NB4 (cell line): ENCODE results near the gene PXT1.

ENCODE experiments used
- CTCF ChIP-seq: IDR thresholded peaks from one replicate; pipeline ENCODE4 v1.5.1; 2012; ENCODE audit warnings: low read depth, low read length
- MYC ChIP-seq: IDR thresholded peaks from 2 replicates; pipeline ENCODE4 v1.6.1; 2011; ENCODE audit warnings: low read depth, low read length
- POLR2A ChIP-seq: IDR thresholded peaks from 2 replicates; pipeline ENCODE4 v1.6.1; 2011; ENCODE audit warnings: mild to moderate bottlenecking; ENCODE audit not compliant: insufficient read length; ENCODE audit errors: extremely low read depth

DNA sequence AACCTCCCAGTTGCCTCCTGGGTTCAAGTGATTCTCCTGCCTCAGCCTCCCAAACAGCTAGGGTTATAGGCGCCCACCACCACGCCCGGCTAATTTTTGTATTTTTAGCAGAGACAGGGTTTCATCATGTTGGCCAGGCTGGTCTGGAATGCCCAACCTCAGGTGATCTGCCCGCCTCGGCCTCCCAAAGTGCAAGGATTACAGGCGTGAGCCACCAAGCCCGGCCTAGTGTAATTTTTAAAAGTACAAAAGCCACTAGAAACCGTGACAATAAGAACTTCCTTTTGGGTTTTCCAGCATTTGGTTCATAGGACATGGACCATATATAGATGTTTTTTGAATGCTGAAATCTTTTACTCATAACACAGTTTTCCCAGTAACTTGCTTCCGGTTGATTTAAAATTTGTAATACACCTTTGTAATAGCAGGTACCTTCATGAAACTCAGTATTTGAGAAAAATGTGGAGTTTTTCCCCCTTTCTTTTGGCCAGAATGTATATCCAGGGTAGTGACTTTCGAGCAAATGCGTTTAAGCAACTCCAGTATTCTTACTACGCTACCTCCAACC is 467 bp downstream of the PXT1 start:
- no peak for TF ChIP-seq CTCF
- TF ChIP-seq MYC = no peak
- TF ChIP-seq POLR2A = no peak
